ENCODE measurements around the gene EGLN1. TPM values are rescaled to one million over a fixed set of nuclear protein-coding genes. Genes with fewer than 3 reads are reported as not detected.

Gene EGLN1
- total RNA-seq, 2 experiments from 2014 or later: 19.0 to 36.6 TPM

- H3K27ac ChIP-seq (ENCODE audit: low read depth, low read length, poor library complexity, severe bottlenecking): no peak overlapping the region
- H3K79me2 ChIP-seq (ENCODE audit: insufficient read depth, low read depth, low read length): no peaks in the 10 kb centered on the region; the same call in 1 of the 2 replicates
- no peak overlapping the region for H3K4me2 ChIP-seq (ENCODE audit: low read length)
- DNase-seq (ENCODE audit: low spot score): no peak
- H4K20me1 ChIP-seq (ENCODE audit: insufficient read depth, low read length): no peaks in the 10 kb centered on the region
- no peaks in the 10 kb centered on the region for H3K9me2 ChIP-seq (ENCODE audit: insufficient read depth, low read length)
- H3K4me3 ChIP-seq (ENCODE audit: low read depth, low read length, poor library complexity, severe bottlenecking): no peak overlapping the region
- POLR2A ChIA-PET: interaction anchor here (0.7 to 1.5 kb wide), 4 partner anchors 12 to 298 kb away, joined by 3 to 5 read pairs (median 3); no protein-coding TSS in a partner anchor
- BruUV-seq (replicated peaks): no TSS peak
- H2AFZ ChIP-seq (ENCODE audit: low read length): no peak overlapping the region
- H3K9me3 ChIP-seq (ENCODE audit: low read length): no peaks in the 10 kb centered on the region
- no peaks in the 10 kb centered on the region for H3K4me1 ChIP-seq (ENCODE audit: insufficient read depth, low read length, poor library complexity, severe bottlenecking)
- CTCF ChIA-PET (ENCODE audit: unreplicated experiment): no interaction called here
- no peaks in the 10 kb centered on the region; the same call in 1 of the 2 replicates for H3K36me3 ChIP-seq (ENCODE audit: insufficient read depth, low read length)
- intact Hi-C loops (cut with micrococcal nuclease; ENCODE audit: unreplicated experiment): no loop called here
- no peak for TF ChIP-seq CTCF (conservative IDR thresholded peaks at IDR 0.05; ENCODE audit: low read length)
- TF ChIP-seq EZH2phosphoT487 (IDR thresholded peaks at IDR 0.05; ENCODE audit: borderline replicate concordance, low read depth, low read length): no peak
Measured at GRCh38 chr1:231374394-231374793, 47.7 kb downstream of the EGLN1 start.

GRCh38 chr1:231372501-231372900, 49.6 kb downstream of the EGLN1 start:
- Histone ChIP-seq H3K79me2 (ENCODE audit: insufficient read depth, low read depth, low read length) (no peaks in the 10 kb centered on the region), H3K9me2 (ENCODE audit: insufficient read depth, low read length) (no peaks in the 10 kb centered on the region), H3K4me1 (ENCODE audit: insufficient read depth, low read length, poor library complexity, severe bottlenecking) (no peaks in the 10 kb centered on the region), H4K20me1 (ENCODE audit: insufficient read depth, low read length) (no peaks in the 10 kb centered on the region), H3K4me3 (ENCODE audit: low read depth, low read length, poor library complexity, severe bottlenecking) (no peak overlapping the region), H3K4me2 (ENCODE audit: low read length) (no peak overlapping the region), H3K36me3 (ENCODE audit: insufficient read depth, low read length) (no peaks in the 10 kb centered on the region; the same call in 1 of the 2 replicates), H3K9me3 (ENCODE audit: low read length) (no peaks in the 10 kb centered on the region), H2AFZ (ENCODE audit: low read length) (no peak overlapping the region), H3K27ac (ENCODE audit: low read depth, low read length, poor library complexity, severe bottlenecking) (no peak overlapping the region)
- POLR2A ChIA-PET: interaction anchor here (0.6 to 1.7 kb wide), 4 partner anchors 9 to 234 kb away, joined by 3 to 9 read pairs (median 4); no protein-coding TSS in a partner anchor
- no peak for DNase-seq (ENCODE audit: low spot score)
- BruUV-seq (replicated peaks): no TSS peak
- TF ChIP-seq EZH2phosphoT487 (IDR thresholded peaks at IDR 0.05; ENCODE audit: borderline replicate concordance, low read depth, low read length): no peak
- no peak for TF ChIP-seq CTCF (conservative IDR thresholded peaks at IDR 0.05; ENCODE audit: low read length)
- CTCF ChIA-PET (ENCODE audit: unreplicated experiment): no interaction called here
- intact Hi-C loops (cut with micrococcal nuclease; ENCODE audit: unreplicated experiment): no loop called here

- Histone ChIP-seq H3K79me2 (ENCODE audit: insufficient read depth, low read depth, low read length) (no peaks in the 10 kb centered on the region), H2AFZ (ENCODE audit: low read length) (no peak overlapping the region), H3K4me1 (ENCODE audit: insufficient read depth, low read length, poor library complexity, severe bottlenecking) (no peaks in the 10 kb centered on the region), H3K4me3 (ENCODE audit: low read depth, low read length, poor library complexity, severe bottlenecking) (no peak overlapping the region), H4K20me1 (ENCODE audit: insufficient read depth, low read length) (no peaks in the 10 kb centered on the region), H3K36me3 (ENCODE audit: insufficient read depth, low read length) (peaks cover 16% of the 10 kb centered on the region; the same call in 1 of the 2 replicates), H3K4me2 (ENCODE audit: low read length) (no peak overlapping the region), H3K9me2 (ENCODE audit: insufficient read depth, low read length) (no peaks in the 10 kb centered on the region), H3K9me3 (ENCODE audit: low read length) (no peaks in the 10 kb centered on the region), H3K27ac (ENCODE audit: low read depth, low read length, poor library complexity, severe bottlenecking) (no peak overlapping the region)
- no peak for TF ChIP-seq CTCF (conservative IDR thresholded peaks at IDR 0.05; ENCODE audit: low read length)
- no peak for TF ChIP-seq EZH2phosphoT487 (IDR thresholded peaks at IDR 0.05; ENCODE audit: borderline replicate concordance, low read depth, low read length)
- DNase-seq (ENCODE audit: low spot score): no peak
- BruUV-seq (replicated peaks): no TSS peak
- ChIA-PET CTCF (ENCODE audit: unreplicated experiment) (no interaction called here), POLR2A (interaction anchor here (1.6 kb wide), 1 partner anchor 12 kb away, joined by 5 read pairs; no protein-coding TSS in a partner anchor)
- intact Hi-C loops (cut with micrococcal nuclease; ENCODE audit: unreplicated experiment): no loop called here
Measured at GRCh38 chr1:231369282-231369681, 52.8 kb downstream of the EGLN1 start.
